HG03520 (cell line): ENCODE measurements around the gene OMA1.
"Not testable (repeated sequence)": the region's sequence is repeated elsewhere in the genome, so short reads cannot be mapped to it uniquely, and the experiment has no call there.

Experiments used
- ATAC-seq: cut with Tn5 transposase; IDR thresholded peaks from one replicate; pipeline ENCODE4 v1.9.1; 2021; ENCODE audit warnings: mild to moderate bottlenecking, moderate library complexity; ENCODE audit not compliant: unreplicated experiment

Gene OMA1

GRCh38 chr1:58531842-58532241, 14.7 kb downstream of the OMA1 start:
- not testable (repeated sequence) for ATAC-seq

- ATAC-seq, result no peak
These were observed 17.2 kb downstream of the OMA1 start for GRCh38 chr1:58529284-58529683.

GRCh38 chr1:58528518-58528917, 18.0 kb downstream of the OMA1 start:
- ATAC-seq, result no peak

DNA sequence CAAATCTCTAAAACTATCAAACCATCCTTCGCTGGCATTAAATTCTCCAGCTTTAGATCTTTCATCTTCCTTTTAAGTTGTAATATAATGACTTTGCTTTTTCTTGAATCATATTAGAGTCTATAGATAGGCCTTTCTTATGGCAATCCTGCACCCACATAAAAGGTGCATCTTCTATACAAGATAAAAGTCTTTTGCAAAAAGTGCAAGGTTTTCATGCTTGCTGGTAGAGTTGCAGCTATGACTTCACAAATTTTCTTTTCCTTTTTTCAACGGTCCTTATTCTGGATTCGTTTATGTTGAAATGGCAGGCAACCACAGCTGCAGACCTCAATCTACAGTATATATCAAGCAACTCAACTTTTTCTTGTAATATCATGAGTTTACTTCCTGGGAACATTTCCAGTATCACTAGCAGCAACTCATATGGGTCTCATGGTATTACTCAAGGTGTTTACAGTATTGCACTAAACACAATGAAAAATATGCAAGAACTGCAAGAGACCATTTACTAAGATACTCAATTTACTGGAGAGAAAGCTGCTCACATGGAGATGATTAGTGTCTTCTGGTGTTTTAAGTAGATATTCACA, 22.1 kb downstream of the OMA1 start:
- ATAC-seq, result no peak

DNA sequence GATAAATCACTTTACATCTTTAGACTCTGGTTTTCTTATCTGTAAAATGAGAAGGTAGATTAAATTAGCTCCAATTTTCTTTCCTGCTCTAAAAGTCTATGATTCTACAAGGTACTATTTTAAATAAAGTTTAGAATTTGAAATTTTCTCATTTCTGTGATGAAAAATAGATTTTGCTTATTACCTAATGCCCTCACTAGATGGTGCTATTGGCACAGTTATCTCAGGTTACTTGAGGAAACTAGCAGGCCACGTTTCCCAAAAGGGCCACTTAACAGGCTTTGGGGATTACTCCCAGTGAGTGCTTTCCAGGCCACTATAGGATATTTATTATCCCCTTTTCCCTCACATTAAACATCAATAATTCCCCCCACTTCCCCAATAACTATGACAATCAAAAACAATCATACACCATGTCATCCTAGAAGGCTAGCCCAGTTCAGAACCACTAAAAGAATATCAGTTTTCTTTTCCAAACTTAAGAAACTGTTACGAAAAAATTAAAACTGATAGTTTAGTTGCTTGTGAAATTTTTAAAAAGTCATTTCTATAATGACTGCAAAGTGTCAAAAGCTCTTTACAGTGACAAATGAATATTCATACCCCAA, 30.6 kb downstream of the OMA1 start:
- peak; percentile 53 for ATAC-seq

DNA sequence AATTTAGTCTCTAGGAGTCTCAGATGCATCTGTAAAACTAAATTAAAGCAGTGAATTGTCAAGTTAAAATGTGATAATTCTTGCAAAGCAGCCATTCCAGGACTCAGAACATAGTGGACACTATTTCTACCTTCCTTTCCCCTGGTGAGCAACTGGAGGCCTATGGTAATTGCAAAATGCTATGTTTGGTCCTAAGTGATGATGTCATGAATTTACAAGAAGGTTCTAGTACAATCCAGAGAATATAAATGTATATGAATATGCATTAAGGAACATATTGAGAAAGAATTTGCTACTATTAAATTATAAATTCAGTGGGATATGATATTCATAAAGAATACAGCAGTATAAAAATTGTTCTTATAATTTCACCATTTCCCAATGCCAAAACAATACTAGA, 32.6 kb downstream of the OMA1 start:
- ATAC-seq, result no peak

DNA sequence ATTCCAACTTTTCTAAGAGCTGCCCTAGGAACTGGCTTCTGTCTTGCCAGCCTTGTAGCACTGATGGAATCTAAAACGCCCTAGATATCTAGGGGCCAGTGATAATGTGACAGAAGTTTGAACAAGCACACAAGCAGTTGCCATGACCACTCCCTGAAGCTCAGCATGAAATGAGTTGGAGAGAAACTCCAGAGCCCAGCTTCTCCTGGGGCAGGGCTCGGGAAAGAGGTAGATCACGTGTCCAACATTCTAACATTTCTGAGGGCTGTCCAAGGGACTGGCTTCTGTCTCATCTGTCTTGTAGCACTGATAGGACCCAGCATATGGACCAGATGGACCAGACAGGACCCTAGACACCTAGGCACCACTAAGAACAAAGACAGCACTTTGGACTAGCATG, 37.9 kb downstream of the OMA1 start:
- no peak for ATAC-seq

GRCh38 chr1:58505286-58505685, 41.2 kb downstream of the OMA1 start:
- no peak for ATAC-seq

GRCh38 chr1:58502519-58502918, 44.0 kb downstream of the OMA1 start:
- no peak for ATAC-seq

GRCh38 chr1:58500043-58500442, 46.5 kb downstream of the OMA1 start:
- no peak for ATAC-seq

GRCh38 chr1:58497499-58497898, 49.0 kb downstream of the OMA1 start:
- ATAC-seq, result no peak

DNA sequence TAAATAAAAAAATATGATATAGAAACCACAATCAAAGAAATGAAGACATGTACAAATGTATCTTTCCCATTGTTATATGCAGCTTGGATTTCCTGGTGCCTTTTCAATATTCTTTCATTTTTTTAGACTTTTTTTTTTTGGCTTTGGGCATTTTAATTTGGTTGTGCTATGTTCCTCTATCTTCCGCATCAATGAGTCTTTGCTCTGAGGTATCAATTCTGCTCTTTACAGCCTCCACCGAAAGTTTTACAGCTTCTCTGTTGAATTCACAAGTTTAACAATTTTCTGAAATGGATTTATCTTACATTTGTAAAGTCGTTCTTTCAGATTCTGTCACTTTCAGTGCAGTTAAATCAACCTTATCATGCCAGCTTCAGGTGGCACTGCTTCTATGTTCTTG, 50.5 kb downstream of the OMA1 start:
- ATAC-seq, result no peak

DNA sequence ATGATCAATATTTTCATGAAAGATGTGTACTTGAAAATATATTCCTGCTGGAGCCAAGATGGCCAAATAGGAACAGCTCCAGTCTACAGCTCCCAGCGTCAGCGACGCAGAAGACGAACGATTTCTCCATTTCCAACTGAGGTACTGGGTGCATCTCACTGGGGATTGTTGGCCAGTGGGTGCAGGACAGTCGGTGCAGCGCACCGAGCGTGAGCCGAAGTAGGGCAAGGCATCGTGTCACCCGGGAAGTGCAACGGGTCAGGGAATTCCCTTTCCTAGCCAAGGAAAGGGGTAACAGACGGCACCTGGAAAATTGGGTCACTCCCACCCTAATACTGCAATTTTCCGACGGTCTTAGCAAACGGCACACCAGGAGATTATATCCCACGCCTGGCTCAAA, 57.6 kb downstream of the OMA1 start:
- not testable (repeated sequence) for ATAC-seq

DNA sequence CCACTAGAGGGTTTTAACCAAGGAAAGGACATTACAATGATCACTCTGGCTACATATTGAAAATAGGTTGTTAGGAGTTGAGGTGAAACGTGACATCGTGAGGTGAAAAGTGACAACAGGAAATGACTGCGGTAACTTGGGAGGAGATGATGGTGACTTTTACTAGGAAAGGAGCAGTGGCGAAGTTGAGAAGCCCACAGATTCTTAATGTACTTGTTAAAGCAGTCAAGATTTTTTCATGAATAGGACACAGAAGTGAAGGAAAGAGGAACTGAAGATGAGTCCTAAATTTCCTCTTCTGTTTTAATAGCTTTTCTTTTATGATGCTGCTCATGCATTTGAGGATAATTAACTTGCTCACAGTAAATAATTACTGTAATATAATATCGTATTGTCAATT, 59.5 kb downstream of the OMA1 start:
- ATAC-seq, result no peak

- ATAC-seq, result no peak
These were observed 64.6 kb downstream of the OMA1 start for GRCh38 chr1:58481962-58482361.

- ATAC-seq, result no peak
These were observed 66.3 kb downstream of the OMA1 start for GRCh38 chr1:58480191-58480590.

GRCh38 chr1:58477390-58477789, 69.1 kb downstream of the OMA1 start:
- ATAC-seq, result no peak

DNA sequence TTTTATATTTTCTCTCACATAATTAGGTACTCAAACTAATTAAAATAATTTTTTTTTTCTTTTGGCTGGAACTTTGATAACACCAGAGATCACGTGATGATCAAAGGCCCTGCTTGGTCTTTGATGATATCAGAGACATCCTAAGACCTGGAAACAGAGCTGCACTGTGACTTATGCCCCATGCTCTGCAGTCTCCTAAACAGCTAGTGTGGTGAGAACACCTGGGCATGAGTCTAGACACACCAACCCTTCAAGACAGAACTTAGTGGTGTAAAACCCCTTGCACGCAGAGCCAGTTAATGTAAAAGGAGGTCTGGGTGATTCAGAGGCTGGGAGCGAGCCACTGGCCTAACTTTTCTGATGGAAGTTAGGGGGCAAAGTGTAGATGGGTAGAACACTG, 70.3 kb downstream of the OMA1 start:
- ATAC-seq, result no peak

DNA sequence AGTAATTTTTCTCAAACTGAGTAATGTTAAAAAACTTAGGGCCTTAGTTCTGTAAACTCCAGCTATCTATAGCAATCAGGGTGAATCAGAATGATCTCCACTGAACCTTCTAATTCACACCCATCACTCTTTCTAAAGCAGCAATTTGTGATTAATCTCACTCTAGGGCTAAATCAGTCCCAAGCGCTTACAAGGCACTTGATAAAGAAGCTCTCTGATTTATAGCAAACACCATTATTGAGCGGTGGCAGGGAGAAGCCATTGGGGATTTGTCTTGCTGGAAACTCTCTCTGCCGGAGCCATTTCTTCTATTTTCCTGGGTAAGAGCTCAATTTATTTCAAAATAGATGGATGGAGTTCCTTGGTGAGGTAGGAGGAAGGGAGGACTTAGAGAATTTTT, 77.0 kb downstream of the OMA1 start:
- ATAC-seq, result no peak

DNA sequence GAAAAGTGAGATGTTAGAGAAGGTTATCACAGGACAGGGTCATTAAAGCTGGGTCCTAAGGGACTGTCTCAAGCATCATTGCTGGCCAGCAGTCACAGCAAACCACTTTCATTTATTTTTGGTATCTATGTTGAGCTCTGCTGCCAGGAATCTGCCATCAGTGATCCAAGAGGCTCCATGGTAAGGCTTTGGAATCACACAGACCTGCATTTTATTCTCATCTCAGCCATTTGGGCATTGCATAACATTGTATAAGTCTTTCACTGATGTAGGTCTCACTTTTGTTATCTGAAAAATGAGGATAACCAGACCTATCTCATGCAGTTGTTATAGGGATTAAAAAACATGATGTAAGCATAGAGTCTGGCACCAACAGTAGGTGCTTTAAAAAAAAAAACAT, 77.5 kb downstream of the OMA1 start:
- no peak for ATAC-seq

DNA sequence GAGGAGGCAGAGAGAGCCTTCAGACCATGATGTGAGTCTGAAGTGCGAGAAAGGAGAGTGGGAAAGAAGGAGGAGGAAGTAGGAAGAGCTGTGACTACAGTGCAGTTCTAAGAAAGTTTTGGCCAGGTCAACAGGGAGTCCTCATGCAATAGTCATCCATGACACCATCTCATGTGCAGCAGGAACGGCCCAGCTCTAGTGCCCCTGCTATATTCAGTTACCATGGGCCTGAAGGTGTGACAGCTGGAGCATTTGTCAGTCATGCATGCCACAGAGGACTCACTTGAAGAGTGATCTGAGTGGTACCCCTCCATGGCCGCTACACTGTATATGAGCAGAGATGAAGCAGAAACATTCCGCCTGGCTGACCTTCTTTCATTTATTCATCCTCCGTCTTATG, 77.9 kb downstream of the OMA1 start:
- ATAC-seq, result no peak

DNA sequence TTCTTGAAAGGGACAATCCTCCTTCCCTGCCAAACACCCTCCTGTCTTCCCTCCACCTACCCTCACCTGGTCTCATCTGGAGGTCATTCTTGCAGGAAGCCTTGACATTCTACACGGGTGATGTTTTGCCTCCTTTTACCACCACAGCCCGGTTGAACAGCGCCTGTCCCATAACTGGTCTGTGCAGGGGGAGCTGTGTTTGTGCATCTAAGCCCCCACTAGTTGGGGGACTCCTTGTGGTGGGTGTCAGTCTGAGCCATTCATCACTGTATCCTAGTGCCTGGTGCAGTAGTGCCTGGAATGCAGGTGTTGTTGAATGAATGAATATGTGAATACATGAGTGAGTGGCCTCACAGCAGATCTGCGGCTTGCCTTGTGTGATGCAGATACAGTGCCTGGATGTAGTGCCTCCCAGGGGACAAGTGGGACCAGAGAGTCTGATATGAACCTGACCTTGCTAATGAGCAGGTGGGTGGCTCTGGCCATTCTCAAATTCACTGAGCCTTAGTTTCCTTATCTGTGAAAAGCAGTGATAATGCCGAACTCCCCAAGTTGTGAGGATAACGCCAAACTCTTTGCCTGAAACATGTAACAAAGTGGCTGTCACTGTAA, 79.8 kb downstream of the OMA1 start:
- no peak for ATAC-seq
